Measurements from ENCODE around the gene SLC30A3.
A peak's percentile ranks its signal among the peaks of the same experiment; 100 is the strongest.

Gene SLC30A3

GRCh38 chr2:27262379-27263286, at the start of gene SLC30A3:
SLC30A3 (minus strand) TSS chr2:27263047; CDS start chr2:27262906, 141 bp downstream.
- peaks cover 70 to 79% of the 10 kb centered on the region in 2 donors for H3K27me3 ChIP-seq (ENCODE audit: control insufficient read depth in 1 of 2, insufficient read depth in 2 of 2, low read length in 2 of 2)
- H3K36me3 ChIP-seq (ENCODE audit: control insufficient read depth in 2 of 2, insufficient read depth in 2 of 2, low read length in 2 of 2), result no peaks in the 10 kb centered on the region
- no peaks in the 10 kb centered on the region for H3K9me3 ChIP-seq (ENCODE audit: control insufficient read depth in 2 of 2, low read length in 2 of 2)
- H3K4me1 ChIP-seq (ENCODE audit: control insufficient read depth, insufficient read depth, low read length), result peaks cover 36% of the 10 kb centered on the region
- H3K9ac ChIP-seq (ENCODE audit: low read length in 2 of 2), result no peak within 1 kb of the TSS
- H3K27ac ChIP-seq (ENCODE audit: low read length), result no peak within 1 kb of the TSS
- peak within 1 kb of the TSS; percentile 26 to 63 for H3K4me3 ChIP-seq (ENCODE audit: low read length in 2 of 2)

DNA sequence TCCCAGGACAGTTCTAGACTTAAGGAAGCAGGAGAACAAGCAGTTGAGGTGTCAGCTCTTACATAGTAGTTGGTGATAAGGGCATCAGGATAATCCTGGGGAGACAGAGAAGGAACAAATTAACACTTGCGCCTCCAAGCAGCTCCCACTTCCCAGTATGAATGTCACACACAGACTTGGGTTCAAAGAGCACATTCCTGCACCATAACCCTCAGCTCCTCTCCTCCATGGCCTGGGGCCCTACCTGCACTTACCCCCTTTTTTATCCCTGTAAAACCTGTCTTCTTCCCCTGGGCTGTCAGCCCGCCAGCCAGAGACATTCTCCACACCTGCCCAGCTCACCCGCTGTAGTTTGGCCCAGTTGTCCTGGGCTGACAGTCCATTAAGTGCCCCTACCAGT, 49.3 kb upstream of the SLC30A3 start:
- Histone ChIP-seq H3K36me3 (ENCODE audit: control insufficient read depth in 2 of 2, insufficient read depth in 2 of 2, low read length in 2 of 2) (peaks cover 9 to 16% of the 10 kb centered on the region in 2 donors), H3K27ac (ENCODE audit: low read length) (no peak overlapping the region), H3K9me3 (ENCODE audit: control insufficient read depth in 2 of 2, low read length in 2 of 2) (no peaks in the 10 kb centered on the region), H3K9ac (ENCODE audit: low read length in 2 of 2) (no peak overlapping the region), H3K4me3 (ENCODE audit: low read length in 2 of 2) (no peak overlapping the region), H3K4me1 (ENCODE audit: control insufficient read depth, insufficient read depth, low read length) (peaks cover 12% of the 10 kb centered on the region), H3K27me3 (ENCODE audit: control insufficient read depth in 1 of 2, insufficient read depth in 2 of 2, low read length in 2 of 2) (peaks cover 16% of the 10 kb centered on the region in 2 donors)

DNA sequence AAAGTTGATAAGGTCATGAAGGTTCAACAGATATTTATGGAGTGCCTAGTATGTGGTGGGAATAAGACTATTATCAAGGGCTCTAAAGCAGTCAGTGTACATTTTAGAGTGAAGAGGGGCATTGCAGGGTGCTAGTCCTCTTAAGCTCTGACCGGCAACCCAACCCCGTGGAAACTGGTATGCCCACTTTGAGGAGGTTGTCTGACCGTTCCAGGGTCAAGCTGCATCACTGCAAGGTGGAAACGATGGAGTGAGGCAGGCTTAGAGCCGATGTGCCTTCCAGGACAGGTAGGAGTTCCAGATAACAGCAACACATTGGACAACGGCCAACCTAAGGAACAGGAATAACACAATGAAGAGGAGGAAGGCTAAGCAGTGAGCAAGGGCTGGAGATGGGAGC, 46.8 kb upstream of the SLC30A3 start:
- Histone ChIP-seq H3K9ac (ENCODE audit: low read length in 2 of 2) (no peak overlapping the region), H3K36me3 (ENCODE audit: control insufficient read depth in 2 of 2, insufficient read depth in 2 of 2, low read length in 2 of 2) (peaks cover 9 to 16% of the 10 kb centered on the region in 2 donors), H3K27me3 (ENCODE audit: control insufficient read depth in 1 of 2, insufficient read depth in 2 of 2, low read length in 2 of 2) (peaks cover 38% of the 10 kb centered on the region in 2 donors), H3K4me3 (ENCODE audit: low read length in 2 of 2) (no peak overlapping the region), H3K27ac (ENCODE audit: low read length) (no peak overlapping the region), H3K9me3 (ENCODE audit: control insufficient read depth in 2 of 2, low read length in 2 of 2) (no peaks in the 10 kb centered on the region), H3K4me1 (ENCODE audit: control insufficient read depth, insufficient read depth, low read length) (peaks cover 19% of the 10 kb centered on the region)

GRCh38 chr2:27308359-27308881, 45.6 kb upstream of the SLC30A3 start, which contains the start of gene UCN:
UCN (minus strand) TSS chr2:27308445; CDS start chr2:27307895, 550 bp downstream.
- Histone ChIP-seq H3K27me3 (ENCODE audit: control insufficient read depth in 1 of 2, insufficient read depth in 2 of 2, low read length in 2 of 2) (peaks cover 39 to 41% of the 10 kb centered on the region in 2 donors), H3K9me3 (ENCODE audit: control insufficient read depth in 2 of 2, low read length in 2 of 2) (no peaks in the 10 kb centered on the region), H3K27ac (ENCODE audit: low read length) (no peak within 1 kb of the TSS), H3K4me1 (ENCODE audit: control insufficient read depth, insufficient read depth, low read length) (peaks cover 19% of the 10 kb centered on the region), H3K9ac (ENCODE audit: low read length in 2 of 2) (no peak within 1 kb of the TSS), H3K36me3 (ENCODE audit: control insufficient read depth in 2 of 2, insufficient read depth in 2 of 2, low read length in 2 of 2) (peaks cover 9 to 16% of the 10 kb centered on the region in 2 donors), H3K4me3 (ENCODE audit: low read length in 2 of 2) (peak within 1 kb of the TSS in 1 of 2 donors; percentile 40)

- H3K36me3 ChIP-seq (ENCODE audit: control insufficient read depth in 2 of 2, insufficient read depth in 2 of 2, low read length in 2 of 2), result peaks cover 9 to 16% of the 10 kb centered on the region in 2 donors
- H3K4me1 ChIP-seq (ENCODE audit: control insufficient read depth, insufficient read depth, low read length), result peaks cover 19% of the 10 kb centered on the region
- H3K27me3 ChIP-seq (ENCODE audit: control insufficient read depth in 1 of 2, insufficient read depth in 2 of 2, low read length in 2 of 2), result peaks cover 39 to 41% of the 10 kb centered on the region in 2 donors
- H3K9ac ChIP-seq (ENCODE audit: low read length in 2 of 2), result no peak overlapping the region
- peak overlapping the region in 1 of 2 donors; percentile 40 for H3K4me3 ChIP-seq (ENCODE audit: low read length in 2 of 2)
- no peaks in the 10 kb centered on the region for H3K9me3 ChIP-seq (ENCODE audit: control insufficient read depth in 2 of 2, low read length in 2 of 2)
- no peak overlapping the region for H3K27ac ChIP-seq (ENCODE audit: low read length)
These were observed 44.9 kb upstream of the SLC30A3 start for GRCh38 chr2:27307545-27308358.

DNA sequence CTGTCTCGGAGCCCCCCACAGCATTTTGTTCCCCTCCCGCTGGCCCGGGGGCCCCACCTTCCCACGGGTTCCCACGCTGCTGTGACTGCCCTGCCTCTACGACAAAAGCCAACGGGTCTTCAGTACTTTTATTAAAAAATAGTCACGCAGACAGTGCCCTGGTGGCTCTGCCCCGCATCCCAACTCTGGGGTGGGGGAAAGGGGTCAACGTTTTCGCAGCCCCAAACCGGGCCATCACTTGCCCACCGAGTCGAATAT, 44.4 kb upstream of the SLC30A3 start:
- Histone ChIP-seq H3K27me3 (ENCODE audit: control insufficient read depth in 1 of 2, insufficient read depth in 2 of 2, low read length in 2 of 2) (peaks cover 39 to 41% of the 10 kb centered on the region in 2 donors), H3K9ac (ENCODE audit: low read length in 2 of 2) (no peak overlapping the region), H3K36me3 (ENCODE audit: control insufficient read depth in 2 of 2, insufficient read depth in 2 of 2, low read length in 2 of 2) (peaks cover 9 to 14% of the 10 kb centered on the region in 2 donors), H3K4me3 (ENCODE audit: low read length in 2 of 2) (no peak overlapping the region), H3K9me3 (ENCODE audit: control insufficient read depth in 2 of 2, low read length in 2 of 2) (no peaks in the 10 kb centered on the region), H3K27ac (ENCODE audit: low read length) (no peak overlapping the region), H3K4me1 (ENCODE audit: control insufficient read depth, insufficient read depth, low read length) (peaks cover 19% of the 10 kb centered on the region)

GRCh38 chr2:27306573-27307286, 43.9 kb upstream of the SLC30A3 start:
- peak overlapping the region in 1 of 2 donors; percentile 22 for H3K4me3 ChIP-seq (ENCODE audit: low read length in 2 of 2)
- peaks cover 39 to 41% of the 10 kb centered on the region in 2 donors for H3K27me3 ChIP-seq (ENCODE audit: control insufficient read depth in 1 of 2, insufficient read depth in 2 of 2, low read length in 2 of 2)
- H3K36me3 ChIP-seq (ENCODE audit: control insufficient read depth in 2 of 2, insufficient read depth in 2 of 2, low read length in 2 of 2), result peaks cover 9 to 11% of the 10 kb centered on the region in 2 donors
- H3K9ac ChIP-seq (ENCODE audit: low read length in 2 of 2), result no peak overlapping the region
- H3K4me1 ChIP-seq (ENCODE audit: control insufficient read depth, insufficient read depth, low read length), result peaks cover 19% of the 10 kb centered on the region
- no peak overlapping the region for H3K27ac ChIP-seq (ENCODE audit: low read length)
- no peaks in the 10 kb centered on the region for H3K9me3 ChIP-seq (ENCODE audit: control insufficient read depth in 2 of 2, low read length in 2 of 2)

DNA sequence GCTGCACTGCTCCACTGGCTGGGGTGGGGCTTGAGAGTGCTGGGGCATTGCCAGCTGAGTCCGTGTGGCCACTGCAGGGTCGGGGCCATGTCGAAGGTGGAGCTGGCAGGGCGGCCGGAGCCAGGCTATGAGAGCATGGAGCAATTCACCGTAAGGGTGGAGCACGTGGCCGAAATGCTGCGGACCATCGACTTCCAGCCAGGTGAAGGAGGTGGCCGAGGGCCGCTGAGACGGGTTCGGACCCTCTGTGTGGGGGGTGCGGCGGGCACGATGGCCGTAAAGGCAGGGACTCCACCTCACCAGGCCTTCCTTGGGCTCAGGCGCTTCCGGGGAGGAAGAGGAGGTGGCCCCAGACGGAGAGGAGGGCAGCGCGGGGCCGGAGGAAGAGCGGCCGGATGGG, 43.3 kb upstream of the SLC30A3 start:
- H3K4me1 ChIP-seq (ENCODE audit: control insufficient read depth, insufficient read depth, low read length), result peaks cover 19% of the 10 kb centered on the region
- peaks cover 39 to 41% of the 10 kb centered on the region in 2 donors for H3K27me3 ChIP-seq (ENCODE audit: control insufficient read depth in 1 of 2, insufficient read depth in 2 of 2, low read length in 2 of 2)
- peak overlapping the region in 1 of 2 donors; percentile 22 for H3K4me3 ChIP-seq (ENCODE audit: low read length in 2 of 2)
- no peak overlapping the region for H3K9ac ChIP-seq (ENCODE audit: low read length in 2 of 2)
- H3K27ac ChIP-seq (ENCODE audit: low read length), result no peak overlapping the region
- no peaks in the 10 kb centered on the region for H3K9me3 ChIP-seq (ENCODE audit: control insufficient read depth in 2 of 2, low read length in 2 of 2)
- H3K36me3 ChIP-seq (ENCODE audit: control insufficient read depth in 2 of 2, insufficient read depth in 2 of 2, low read length in 2 of 2), result peaks cover 6% of the 10 kb centered on the region in 2 donors

DNA sequence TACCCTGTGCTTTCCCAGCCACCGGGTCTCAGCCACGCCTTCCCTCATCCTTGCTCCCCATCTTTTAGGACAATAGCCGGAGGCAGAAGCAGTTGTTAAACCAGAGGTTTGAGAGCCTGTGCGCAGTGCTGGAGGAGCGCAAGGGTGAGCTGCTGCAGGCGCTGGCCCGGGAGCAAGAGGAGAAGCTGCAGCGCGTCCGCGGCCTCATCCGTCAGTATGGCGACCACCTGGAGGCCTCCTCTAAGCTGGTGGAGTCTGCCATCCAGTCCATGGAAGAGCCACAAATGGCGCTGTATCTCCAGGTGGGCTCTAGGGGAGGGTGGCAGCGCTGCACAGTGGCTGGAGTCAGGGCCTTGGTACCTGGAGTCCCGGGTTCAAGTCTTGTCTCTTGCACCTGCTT, 42.7 kb upstream of the SLC30A3 start:
- Histone ChIP-seq H3K9ac (ENCODE audit: low read length in 2 of 2) (no peak overlapping the region), H3K4me1 (ENCODE audit: control insufficient read depth, insufficient read depth, low read length) (peaks cover 19% of the 10 kb centered on the region), H3K27ac (ENCODE audit: low read length) (no peak overlapping the region), H3K27me3 (ENCODE audit: control insufficient read depth in 1 of 2, insufficient read depth in 2 of 2, low read length in 2 of 2) (peaks cover 39 to 41% of the 10 kb centered on the region in 2 donors), H3K36me3 (ENCODE audit: control insufficient read depth in 2 of 2, insufficient read depth in 2 of 2, low read length in 2 of 2) (peaks cover 6% of the 10 kb centered on the region in 2 donors), H3K4me3 (ENCODE audit: low read length in 2 of 2) (no peak overlapping the region), H3K9me3 (ENCODE audit: control insufficient read depth in 2 of 2, low read length in 2 of 2) (no peaks in the 10 kb centered on the region)
